HG03439 (cell line): ENCODE results near the gene PSMA5.
A peak's percentile ranks its signal among the peaks of the same experiment; 100 is the strongest.
"Not testable (repeated sequence)": the region's sequence is repeated elsewhere in the genome, so short reads cannot be mapped to it uniquely, and the experiment has no call there.

Experiments used
- ATAC-seq: cut with Tn5 transposase; IDR thresholded peaks from one replicate; pipeline ENCODE4 v1.9.1; 2021; ENCODE audit warnings: mild to moderate bottlenecking, moderate library complexity; ENCODE audit not compliant: unreplicated experiment

Gene PSMA5

DNA sequence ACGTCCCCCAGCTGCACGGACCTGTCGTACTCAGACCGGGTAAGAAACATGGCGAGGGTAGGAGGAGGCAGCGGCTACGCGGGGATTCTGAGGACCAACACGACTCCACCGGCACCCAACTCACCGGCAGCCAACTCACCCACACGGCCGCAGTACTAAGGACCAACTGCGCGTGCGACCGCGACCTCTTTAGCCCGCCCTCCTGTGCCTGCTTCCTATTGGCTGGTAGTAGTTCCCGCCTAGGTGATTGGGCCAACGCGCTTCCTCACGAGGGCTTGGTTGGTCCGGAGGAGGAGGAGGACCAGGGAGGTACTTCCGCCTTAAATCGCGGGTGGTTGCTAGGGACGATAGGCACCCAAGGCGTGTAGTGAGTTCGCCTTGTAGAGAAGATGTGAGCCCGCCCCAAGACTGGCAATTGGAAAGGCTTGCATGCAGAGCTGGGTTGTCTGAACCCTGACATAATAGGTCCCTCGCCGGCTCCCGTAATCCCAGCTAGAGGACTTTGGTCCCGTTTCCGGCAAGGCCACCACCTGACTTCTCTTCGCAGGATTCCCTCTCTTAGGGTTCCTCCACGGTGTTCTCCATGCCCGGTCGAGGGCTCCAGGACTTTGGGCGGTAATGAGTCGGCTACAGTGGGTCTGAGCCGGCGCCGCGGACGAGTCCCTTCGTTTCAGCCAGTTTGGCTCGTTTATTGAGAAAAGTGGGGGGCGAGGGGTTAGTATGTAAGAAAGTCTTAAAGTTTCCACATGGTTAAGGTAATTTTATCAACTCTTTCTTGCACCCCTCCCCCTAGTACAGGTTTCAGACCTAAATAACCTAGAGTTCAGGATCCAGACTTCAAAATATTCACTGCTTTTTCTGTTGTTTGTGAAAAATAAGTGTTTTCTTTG is at the start of gene PSMA5:
Gene PSMA5, minus strand, starts transcription at position 168 of the 890 bp plus-strand sequence. Its CDS starts 118 bp downstream, at position 50.
- ATAC-seq = peak; percentile 98

DNA sequence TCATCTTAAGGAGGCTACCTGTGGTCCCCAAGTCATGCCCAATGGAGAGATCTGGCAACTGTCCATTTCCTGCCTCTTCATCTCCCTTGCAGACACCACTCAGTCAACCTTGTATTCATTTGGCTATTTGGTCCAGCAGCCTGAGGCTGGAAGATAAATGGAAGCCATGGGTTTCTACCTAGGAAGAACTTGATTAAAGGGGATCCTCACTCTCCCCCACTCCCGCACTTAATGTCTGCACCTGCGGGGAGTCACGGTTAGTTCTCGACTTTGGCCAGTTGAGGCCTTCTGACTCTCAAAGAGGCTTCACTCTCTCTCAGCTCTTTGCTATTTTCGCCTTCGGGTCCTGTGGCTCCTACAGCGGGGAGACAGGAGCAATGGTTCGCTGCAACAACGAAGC is 49.0 kb upstream of the PSMA5 start:
- no peak for ATAC-seq

DNA sequence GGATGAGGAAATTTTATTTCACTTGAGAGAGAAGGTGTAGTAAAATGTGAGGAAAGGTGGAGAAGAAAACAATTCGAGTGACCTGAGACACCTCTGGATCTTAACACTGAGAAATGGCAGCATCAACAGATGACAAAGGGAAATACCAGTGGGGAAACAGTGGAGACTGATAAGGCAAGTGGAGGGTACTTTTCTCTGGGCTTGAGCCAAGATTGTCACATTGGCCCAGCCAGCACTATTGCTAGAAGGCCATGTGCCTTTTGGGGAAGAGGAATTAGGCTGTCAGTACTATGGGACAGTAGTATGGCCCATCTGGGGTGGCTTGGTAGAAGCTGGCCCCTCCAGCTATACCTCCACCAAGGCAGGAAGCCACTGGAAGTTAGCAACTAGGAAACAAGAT is 48.4 kb upstream of the PSMA5 start:
- ATAC-seq = no peak

GRCh38 chr1:109473284-109474057 is 47.2 kb upstream of the PSMA5 start:
- ATAC-seq = not testable (repeated sequence)

DNA sequence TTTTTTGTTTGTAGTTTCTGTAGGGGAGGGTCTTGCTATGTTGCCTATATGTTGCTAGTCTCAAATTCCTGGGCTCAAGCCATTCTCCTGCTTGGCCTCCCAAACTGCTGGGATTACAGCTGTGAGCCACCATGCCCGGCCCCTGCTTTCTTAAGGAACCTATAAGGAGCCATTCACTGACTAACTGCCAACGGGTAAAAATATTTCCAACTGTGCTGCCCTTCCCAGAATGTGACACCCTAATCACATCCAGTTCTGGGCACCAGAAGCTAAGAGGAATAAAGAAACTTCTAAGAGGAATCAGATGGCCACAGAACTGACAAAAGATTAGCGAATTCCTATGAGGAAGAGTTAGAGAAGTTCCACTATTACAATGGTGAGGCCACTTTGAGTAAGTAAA is 46.5 kb upstream of the PSMA5 start:
- ATAC-seq = no peak

DNA sequence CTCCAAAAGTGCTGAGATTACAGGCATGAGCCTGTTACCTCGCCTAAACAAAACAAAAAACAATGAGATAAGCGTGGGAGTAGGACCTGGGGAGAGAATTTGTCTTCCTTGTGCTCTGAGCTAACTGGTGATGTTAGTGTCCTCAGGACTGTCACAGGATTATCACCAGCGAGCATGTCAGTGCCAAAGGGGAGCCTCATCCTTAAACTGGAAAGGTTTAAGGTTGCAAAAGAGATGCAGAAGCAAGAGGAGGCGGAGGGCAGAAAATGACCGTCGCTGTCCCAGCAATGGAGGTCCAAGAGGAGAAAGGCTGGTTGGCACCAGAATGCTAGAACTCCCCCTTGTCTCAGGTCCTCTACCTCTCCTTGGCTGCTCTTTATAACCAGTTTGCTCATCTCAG is 44.0 kb upstream of the PSMA5 start:
- ATAC-seq = no peak

- ATAC-seq = no peak
Observed at GRCh38 chr1:109468903-109469302, 42.7 kb upstream of the PSMA5 start.

GRCh38 chr1:109468061-109468460 is 41.8 kb upstream of the PSMA5 start:
- no peak for ATAC-seq

DNA sequence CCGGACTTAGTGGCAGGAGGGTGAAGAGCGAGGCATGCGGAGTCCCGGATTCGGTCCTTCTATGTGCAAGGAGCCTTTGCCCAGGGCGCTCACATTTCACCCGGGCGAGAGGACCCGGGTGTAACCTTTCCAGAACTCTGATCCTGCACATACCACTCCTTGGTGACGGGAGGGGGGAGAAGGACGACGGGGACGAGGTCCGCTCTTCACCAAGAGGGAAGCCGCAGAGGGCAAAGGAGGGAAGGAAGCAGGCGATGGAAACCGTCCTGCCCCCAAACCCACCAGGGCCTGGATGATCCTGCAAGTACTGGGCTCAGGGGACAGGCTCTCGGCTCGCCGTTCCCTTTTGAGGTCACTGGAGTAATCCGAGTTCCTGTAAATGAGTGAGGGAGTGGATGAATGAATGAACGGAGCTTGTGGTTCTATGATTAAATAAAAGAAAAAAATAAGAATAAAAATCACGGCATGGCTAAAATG is 41.1 kb upstream of the PSMA5 start:
- ATAC-seq = no peak

DNA sequence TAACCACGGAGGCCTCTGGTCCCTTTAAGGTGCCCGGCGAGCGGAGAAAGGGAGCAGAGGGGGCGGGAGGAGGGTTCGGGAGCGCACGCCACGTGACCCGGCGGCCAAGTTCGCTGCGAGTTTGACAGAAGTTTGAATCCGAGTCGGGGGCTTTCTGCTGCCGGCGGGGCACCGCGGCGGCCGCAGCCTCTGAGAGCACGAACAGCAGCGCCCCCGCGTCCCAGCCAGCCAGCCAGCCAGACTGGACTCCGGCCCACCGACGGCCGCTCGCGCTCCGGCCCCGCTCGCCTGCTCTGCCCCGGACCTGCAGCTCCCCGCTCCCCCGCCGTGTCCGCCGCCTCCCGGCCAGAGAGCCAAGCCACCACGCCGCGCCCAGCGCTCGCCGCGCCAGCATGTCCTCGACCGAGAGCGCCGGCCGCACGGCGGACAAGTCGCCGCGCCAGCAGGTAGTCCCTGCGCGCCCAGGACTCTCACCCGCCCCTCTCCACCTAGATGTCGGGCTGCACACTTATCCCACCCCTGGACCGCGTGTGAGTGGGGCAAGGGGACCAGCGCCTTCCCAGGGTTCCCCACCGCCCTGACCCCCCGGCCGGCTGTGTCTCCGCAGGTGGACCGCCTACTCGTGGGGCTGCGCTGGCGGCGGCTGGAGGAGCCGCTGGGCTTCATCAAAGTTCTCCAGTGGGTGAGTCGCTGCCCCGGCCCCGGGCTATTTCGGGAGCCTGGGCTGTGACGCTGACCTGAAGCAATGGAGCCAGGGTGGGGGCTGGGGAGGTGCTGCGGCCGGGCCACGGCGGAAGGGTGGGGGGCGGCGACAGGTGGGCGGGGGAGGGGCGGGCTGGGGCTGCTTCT is 40.4 kb upstream of the PSMA5 start, which contains the start of gene SYPL2:
Gene SYPL2, plus strand, starts transcription at position 95 of the 849 bp plus-strand sequence. Its CDS starts 298 bp downstream, at position 393.
- no peak for ATAC-seq

GRCh38 chr1:109466125-109466451 is 39.8 kb upstream of the PSMA5 start:
- no peak for ATAC-seq

- no peak for ATAC-seq
Observed at GRCh38 chr1:109457819-109458218, 31.6 kb upstream of the PSMA5 start.

DNA sequence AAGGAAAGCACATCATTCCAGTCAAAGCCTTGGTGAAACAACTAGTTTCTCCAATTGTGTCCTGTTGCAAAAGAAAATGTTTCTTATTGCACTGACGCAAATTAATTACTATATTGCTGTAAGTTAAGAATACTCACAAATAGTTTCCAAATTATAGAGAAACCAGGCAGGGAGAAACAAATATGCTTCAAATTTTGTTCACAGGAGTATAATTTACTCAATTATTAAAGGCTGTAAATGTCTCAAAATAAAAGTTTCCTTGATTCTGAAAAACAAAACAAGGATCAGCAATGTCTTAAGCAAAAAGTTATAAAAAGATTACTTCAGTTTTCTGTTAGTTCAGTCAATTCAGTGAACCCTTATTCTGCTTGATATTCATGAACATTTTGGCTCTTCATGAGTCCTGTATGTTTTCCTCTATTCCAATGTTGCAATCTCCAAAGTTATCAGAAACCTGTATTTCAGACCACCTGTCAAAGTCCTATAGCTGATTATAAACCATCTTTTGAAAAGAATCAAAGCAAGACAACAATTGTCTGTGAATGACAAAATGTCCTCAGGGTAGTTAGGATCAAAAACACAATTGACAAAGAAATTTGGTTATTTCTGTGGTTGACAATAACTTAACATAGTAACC is 28.4 kb upstream of the PSMA5 start:
- no peak for ATAC-seq

GRCh38 chr1:109447524-109447923 is 21.3 kb upstream of the PSMA5 start:
- no peak for ATAC-seq

- ATAC-seq = not testable (repeated sequence)
Observed at GRCh38 chr1:109445949-109446695, 19.9 kb upstream of the PSMA5 start.

DNA sequence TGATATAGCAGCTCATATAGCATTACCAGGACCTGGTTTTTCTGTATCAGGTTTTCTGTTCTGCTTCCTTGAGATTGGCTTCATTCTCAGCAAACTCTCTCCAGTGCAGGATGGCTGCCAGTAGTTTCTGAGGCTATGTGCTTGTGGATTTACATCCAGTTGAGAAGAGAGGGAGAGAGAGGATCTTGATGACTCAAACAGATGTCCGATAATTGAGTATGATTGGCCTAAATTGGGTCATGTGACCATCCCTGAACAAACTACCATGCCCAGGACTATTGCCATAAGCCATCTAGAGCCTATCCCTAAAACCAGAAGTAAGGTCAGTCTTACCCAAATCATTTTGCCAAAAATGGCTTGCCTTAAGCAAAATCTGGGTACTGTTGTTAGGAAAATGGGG is 18.1 kb upstream of the PSMA5 start:
- ATAC-seq = no peak

- no peak for ATAC-seq
Observed at GRCh38 chr1:109443476-109443875, 17.2 kb upstream of the PSMA5 start.

GRCh38 chr1:109441069-109441468 is 14.8 kb upstream of the PSMA5 start:
- ATAC-seq = no peak

- ATAC-seq = no peak
Observed at GRCh38 chr1:109438798-109439297, 12.6 kb upstream of the PSMA5 start.

- no peak for ATAC-seq
Observed at GRCh38 chr1:109434484-109434883, 8.2 kb upstream of the PSMA5 start.
